Common myeloid progenitor, CD34-positive (primary cell): Measurements from ENCODE around the gene TRPC1.
"Not testable (repeated sequence)": the region's sequence is repeated elsewhere in the genome, so short reads cannot be mapped to it uniquely, and the experiment has no call there.

Experiments used
- CTCF ChIA-PET: fragments of 350-600 bp; sonication (Branson Sonifier 250); formaldehyde crosslinking; loops from one replicate; lab custom pipeline; 2021; ENCODE audit warnings: antibody characterized with exemption; lab: Charles Lee
- POLR2A ChIA-PET: fragments of 350-600 bp; sonication (Branson Sonifier 250); formaldehyde crosslinking; loops from one replicate; lab custom pipeline; 2021; ENCODE audit warnings: antibody characterized with exemption; lab: Charles Lee
- DNase-seq, 3 donors: peaks; one replicate each; pipeline versions ENCODE4 v3.0.0 to v3.0.0-alpha.2; 2013
- H3K27ac ChIP-seq, 2 experiments: 1 replicate in 1 of 2; 2 replicates in 1 of 2; pipeline ENCODE4 v1.7.0; 2013; ENCODE audit warnings: inconsistent platforms in 2 of 2, low read length in 2 of 2, mild to moderate bottlenecking in 2 of 2, low read depth in 1 of 2, moderate library complexity in 1 of 2; ENCODE audit not compliant: severe bottlenecking in 2 of 2, insufficient read depth in 1 of 2, poor library complexity in 1 of 2
- H3K27me3 ChIP-seq, 5 experiments: replicated peaks in 2 of 5; 1 replicate in 3 of 5; 2 replicates in 2 of 5; pipeline versions ENCODE4 v1.6.1 to v1.7.0; 2013; ENCODE audit warnings: low read length in 4 of 5, mild to moderate bottlenecking in 2 of 5, moderate library complexity in 2 of 5, inconsistent platforms in 1 of 5; ENCODE audit not compliant: insufficient read depth in 5 of 5, control insufficient read depth in 4 of 5
- H3K36me3 ChIP-seq, 4 experiments: 1 replicate in 2 of 4; 2 replicates in 2 of 4; pipeline versions ENCODE4 v1.6.1 to v1.7.0; 2013; ENCODE audit warnings: low read length in 3 of 4, control low read depth in 1 of 4, mild to moderate bottlenecking in 1 of 4; ENCODE audit not compliant: control insufficient read depth in 4 of 4, insufficient read depth in 4 of 4
- H3K4me1 ChIP-seq, 4 experiments: 1 replicate in 3 of 4; 2 replicates in 1 of 4; pipeline versions ENCODE4 v1.6.1 to v1.7.1; 2013; ENCODE audit warnings: low read length in 3 of 4, mild to moderate bottlenecking in 3 of 4, control low read depth in 1 of 4, inconsistent platforms in 1 of 4, moderate library complexity in 1 of 4; ENCODE audit not compliant: control insufficient read depth in 4 of 4, insufficient read depth in 4 of 4; ENCODE audit errors: control extremely low read depth in 1 of 4
- H3K4me3 ChIP-seq, 7 experiments: 1 replicate in 4 of 7; 2 replicates in 3 of 7; pipeline versions ENCODE4 v1.5.1 to v1.7.0; 2013; ENCODE audit warnings: mild to moderate bottlenecking in 7 of 7, low read length in 6 of 7, moderate library complexity in 6 of 7, inconsistent platforms in 2 of 7, low read depth in 2 of 7, control low read depth in 1 of 7; ENCODE audit not compliant: insufficient read depth in 4 of 7, control insufficient read depth in 1 of 7; ENCODE audit errors: extremely low read depth in 1 of 7
- H3K9me3 ChIP-seq, 5 experiments: 1 replicate in 4 of 5; 2 replicates in 1 of 5; pipeline versions ENCODE4 v1.6.1 to v1.7.1; 2013; ENCODE audit warnings: low read length in 4 of 5, mild to moderate bottlenecking in 2 of 5, inconsistent platforms in 1 of 5, low read depth in 1 of 5, moderate library complexity in 1 of 5; ENCODE audit not compliant: control insufficient read depth in 4 of 5, insufficient read depth in 2 of 5; ENCODE audit errors: control extremely low read depth in 1 of 5
- WGBS: methylation state at CpG from one replicate; pipeline ENCODE4 v1.1.5; 2013; ENCODE audit not compliant: insufficient coverage; 5-methylcytosine and 5-hydroxymethylcytosine counted together

Gene TRPC1

GRCh38 chr3:142694225-142694624, 29.6 kb upstream of the TRPC1 start:
- H3K4me1 ChIP-seq, result no peaks in the 10 kb centered on the region
- POLR2A ChIA-PET, result no interaction called here
- WGBS, result no CpG with 5 or more reads among the region's 1 CpG
- no peak overlapping the region for H3K4me3 ChIP-seq
- peaks cover 0 to 6% (median 0%) of the 10 kb centered on the region in 4 experiments for H3K36me3 ChIP-seq
- CTCF ChIA-PET, result no interaction called here
- DNase-seq, result no peak
- H3K27me3 ChIP-seq, result no peaks in the 10 kb centered on the region
- H3K27ac ChIP-seq, result no peak overlapping the region
- H3K9me3 ChIP-seq, result no peaks in the 10 kb centered on the region

GRCh38 chr3:142705198-142705597, 18.6 kb upstream of the TRPC1 start:
- ChIA-PET POLR2A (no interaction called here), CTCF (no interaction called here)
- no peaks in the 10 kb centered on the region for H3K27me3 ChIP-seq
- H3K4me1 ChIP-seq, result no peaks in the 10 kb centered on the region
- peaks cover 0 to 4% (median 0%) of the 10 kb centered on the region in 4 experiments for H3K36me3 ChIP-seq
- H3K27ac ChIP-seq, result no peak overlapping the region
- WGBS, result no CpG with 5 or more reads among the region's 2 CpGs
- peaks cover 0 to 1% (median 0%) of the 10 kb centered on the region in 5 experiments for H3K9me3 ChIP-seq
- no peak for DNase-seq
- H3K4me3 ChIP-seq, result no peak overlapping the region

GRCh38 chr3:142706321-142707127, 17.3 kb upstream of the TRPC1 start:
- CTCF ChIA-PET, result interaction anchor here (1.2 kb wide), 1 partner anchor 12 kb away, joined by 3 read pairs; no protein-coding TSS in a partner anchor
- POLR2A ChIA-PET, result no interaction called here
- Histone ChIP-seq H3K27me3 (no peaks in the 10 kb centered on the region), H3K36me3 (peaks cover 0 to 4% (median 0%) of the 10 kb centered on the region in 4 experiments), H3K27ac (no peak overlapping the region), H3K4me1 (no peaks in the 10 kb centered on the region), H3K9me3 (no peaks in the 10 kb centered on the region), H3K4me3 (no peak overlapping the region)
- WGBS, result 100% methylated on average over 4 of the region's 7 CpGs
- no peak for DNase-seq

GRCh38 chr3:142709207-142709606, 14.6 kb upstream of the TRPC1 start:
- 100% methylated on average over 3 of the region's 5 CpGs for WGBS
- Histone ChIP-seq H3K4me1 (no peaks in the 10 kb centered on the region), H3K4me3 (no peak overlapping the region), H3K27ac (no peak overlapping the region), H3K27me3 (no peaks in the 10 kb centered on the region), H3K9me3 (no peaks in the 10 kb centered on the region), H3K36me3 (peaks cover 0 to 4% (median 0%) of the 10 kb centered on the region in 4 experiments)
- no peak for DNase-seq
- CTCF ChIA-PET, result no interaction called here
- POLR2A ChIA-PET, result no interaction called here

GRCh38 chr3:142714882-142715281, 9.0 kb upstream of the TRPC1 start:
- WGBS, result no CpG with 5 or more reads among the region's 3 CpGs
- H3K4me1 ChIP-seq, H3K9me3 ChIP-seq, H3K36me3 ChIP-seq, H3K27me3 ChIP-seq, H3K4me3 ChIP-seq, H3K27ac ChIP-seq, DNase-seq, POLR2A ChIA-PET: not testable (repeated sequence)
- CTCF ChIA-PET, result interaction anchor here (1.0 kb wide), 1 partner anchor 118 kb away, joined by 3 read pairs; no protein-coding TSS in a partner anchor

GRCh38 chr3:142716102-142716501, 7.7 kb upstream of the TRPC1 start:
- H3K4me3 ChIP-seq, result no peak overlapping the region
- no peaks in the 10 kb centered on the region for H3K4me1 ChIP-seq
- peaks cover 0 to 3% (median 0%) of the 10 kb centered on the region in 5 experiments for H3K27me3 ChIP-seq
- no peak for DNase-seq
- no peaks in the 10 kb centered on the region for H3K36me3 ChIP-seq
- 100% methylated on average over 2 of the region's 4 CpGs for WGBS
- CTCF ChIA-PET, result no interaction called here
- POLR2A ChIA-PET, result no interaction called here
- H3K27ac ChIP-seq, result no peak overlapping the region
- no peaks in the 10 kb centered on the region for H3K9me3 ChIP-seq

GRCh38 chr3:142723665-142723967, 218 bp upstream of the TRPC1 start:
- H3K4me1 ChIP-seq, result peaks cover 0 to 13% (median 8%) of the 10 kb centered on the region in 4 experiments
- POLR2A ChIA-PET, result interaction anchor here (1.4 kb wide), 1 partner anchor 145 kb away, joined by 3 read pairs; the partner anchor contains the start of gene ATR
- H3K36me3 ChIP-seq, result no peaks in the 10 kb centered on the region
- H3K27me3 ChIP-seq, result peaks cover 0 to 15% (median 5%) of the 10 kb centered on the region in 5 experiments
- WGBS, result 0% methylated on average over 4 of the region's 10 CpGs
- CTCF ChIA-PET, result interaction anchor here (1.3 kb wide), 1 partner anchor 105 kb away, joined by 4 read pairs; no protein-coding TSS in a partner anchor
- H3K27ac ChIP-seq, result no peak overlapping the region
- no peaks in the 10 kb centered on the region for H3K9me3 ChIP-seq
- DNase-seq, result peak in 1 of 3 donors; percentile 94
- H3K4me3 ChIP-seq, result peak overlapping the region in 6 of 7 experiments; percentile 48 to 93 (median 76)
